Hematopoietic multipotent progenitor cell treated with erythropoietin and hydrocortisone succinate and interleukin-3 and kit ligand, for 17 days (in vitro differentiated cells): ENCODE results near the gene UBE2N.
"Not testable (repeated sequence)": the region's sequence is repeated elsewhere in the genome, so short reads cannot be mapped to it uniquely, and the experiment has no call there.

Experiments used
- DNase-seq: peaks from one replicate; pipeline ENCODE4 v3.0.0-alpha.2; 2015; ENCODE audit warnings: low spot score

Gene UBE2N

GRCh38 chr12:93411060-93411459 lies 30.7 kb downstream of the UBE2N start:
- DNase-seq: not testable (repeated sequence)

- peak; percentile 35 for DNase-seq
Measured at GRCh38 chr12:93409343-93410187, 32.2 kb downstream of the UBE2N start.

- peak; percentile 32 for DNase-seq
Measured at GRCh38 chr12:93408813-93409212, 32.9 kb downstream of the UBE2N start.

- no peak for DNase-seq
Measured at GRCh38 chr12:93407963-93408283, 33.8 kb downstream of the UBE2N start.

GRCh38 chr12:93407054-93407962 lies 34.4 kb downstream of the UBE2N start:
- peak; percentile 40 for DNase-seq

GRCh38 chr12:93404961-93405849 lies 36.5 kb downstream of the UBE2N start:
- peak; percentile 50 for DNase-seq

- DNase-seq: peak; percentile 49
Measured at GRCh38 chr12:93403988-93404803, 37.6 kb downstream of the UBE2N start.

- peak; percentile 31 for DNase-seq
Measured at GRCh38 chr12:93402333-93403311, 39.1 kb downstream of the UBE2N start.

- not testable (repeated sequence) for DNase-seq
Measured at GRCh38 chr12:93399183-93399863, 42.4 kb downstream of the UBE2N start.

- no peak for DNase-seq
Measured at GRCh38 chr12:93397412-93397811, 44.3 kb downstream of the UBE2N start.

- DNase-seq: no peak
Measured at GRCh38 chr12:93393425-93393824, 48.3 kb downstream of the UBE2N start.

- DNase-seq: no peak
Measured at GRCh38 chr12:93390549-93391297, 51.0 kb downstream of the UBE2N start.

- no peak for DNase-seq
Measured at GRCh38 chr12:93390031-93390430, 51.7 kb downstream of the UBE2N start.

GRCh38 chr12:93387780-93388179 lies 54.0 kb downstream of the UBE2N start:
- DNase-seq: peak; percentile 65

GRCh38 chr12:93381976-93382437 lies 59.7 kb downstream of the UBE2N start:
- peak; percentile 46 for DNase-seq

GRCh38 chr12:93381161-93381975 lies 60.4 kb downstream of the UBE2N start:
- DNase-seq: peak; percentile 60

GRCh38 chr12:93380480-93381121 lies 61.1 kb downstream of the UBE2N start:
- DNase-seq: peak; percentile 78
